Measurements from ENCODE around the gene LCN2. TPM values are rescaled to one million over a fixed set of nuclear protein-coding genes. Genes with fewer than 3 reads are reported as not detected.
"Not testable (repeated sequence)": the region's sequence is repeated elsewhere in the genome, so short reads cannot be mapped to it uniquely, and the experiment has no call there.

The LCN2 gene
- total RNA-seq, 2 experiments from 2014 or later: not detected

GRCh38 chr9:128107468-128108268, 41.6 kb upstream of the LCN2 start:
- H3K4me1 Mint-ChIP-seq: peaks cover 18% of the 10 kb centered on the region
- H3K9me3 Mint-ChIP-seq: no peaks in the 10 kb centered on the region
- peaks cover 16% of the 10 kb centered on the region for H3K36me3 Mint-ChIP-seq
- no peak overlapping the region for H3K27ac Mint-ChIP-seq
- no peak for ATAC-seq (ENCODE audit: low read depth)
- POLR2A ChIA-PET: no interaction called here
- H3K27me3 Mint-ChIP-seq: no peaks in the 10 kb centered on the region
- no peak for DNase-seq
- H3K4me3 Mint-ChIP-seq: no peak overlapping the region

- POLR2A ChIA-PET: interaction anchor here (0.6 kb wide), 1 partner anchor 127 kb away, joined by 3 read pairs; no protein-coding TSS in a partner anchor
- Mint-ChIP-seq H3K27ac (no peak overlapping the region), H3K4me3 (no peak overlapping the region), H3K9me3 (no peaks in the 10 kb centered on the region), H3K4me1 (peaks cover 12% of the 10 kb centered on the region), H3K36me3 (peaks cover 13% of the 10 kb centered on the region), H3K27me3 (no peaks in the 10 kb centered on the region)
- ATAC-seq (ENCODE audit: low read depth) (no peak), DNase-seq (no peak)
These were observed 40.8 kb upstream of the LCN2 start for GRCh38 chr9:128108269-128109049.

- Mint-ChIP-seq H3K4me1 (peaks cover 6% of the 10 kb centered on the region), H3K27ac (no peak overlapping the region), H3K4me3 (no peak overlapping the region), H3K27me3 (no peaks in the 10 kb centered on the region), H3K9me3 (no peaks in the 10 kb centered on the region), H3K36me3 (peaks cover 13% of the 10 kb centered on the region)
- DNase-seq (no peak), ATAC-seq (ENCODE audit: low read depth) (no peak)
- POLR2A ChIA-PET: interaction anchor here (0.6 to 0.9 kb wide), 2 partner anchors 41 to 128 kb away, joined by 3 read pairs; partner anchors contain the start of gene SLC25A25
These were observed 40.1 kb upstream of the LCN2 start for GRCh38 chr9:128109050-128109709.

DNA sequence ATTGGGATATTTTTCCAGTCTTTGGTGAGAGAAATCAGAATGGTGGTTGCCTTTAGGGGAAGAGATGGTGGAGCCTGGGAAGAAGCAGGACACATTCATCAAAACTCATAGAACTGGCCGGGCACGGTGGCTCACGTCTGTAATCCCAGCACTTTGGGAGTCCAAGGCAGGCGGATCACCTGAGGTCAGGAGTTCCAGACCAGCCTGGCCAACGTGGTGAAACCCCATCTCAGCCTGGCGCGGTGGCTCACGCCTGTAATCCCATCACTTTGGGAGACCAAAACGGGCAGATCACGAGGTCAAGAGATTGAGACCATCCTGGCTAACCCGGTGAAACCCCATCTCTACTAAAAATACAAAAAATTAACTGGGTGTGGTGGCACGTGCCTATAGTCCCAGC, 37.5 kb upstream of the LCN2 start:
- H3K4me1 Mint-ChIP-seq; DNase-seq; H3K4me3 Mint-ChIP-seq; H3K36me3 Mint-ChIP-seq; H3K27me3 Mint-ChIP-seq; H3K9me3 Mint-ChIP-seq; ATAC-seq (ENCODE audit: low read depth): not testable (repeated sequence)
- H3K27ac Mint-ChIP-seq: peak overlapping the region; percentile 34
- POLR2A ChIA-PET: interaction anchor here (0.7 kb wide), 1 partner anchor 168 kb away, joined by 3 read pairs; no protein-coding TSS in a partner anchor

DNA sequence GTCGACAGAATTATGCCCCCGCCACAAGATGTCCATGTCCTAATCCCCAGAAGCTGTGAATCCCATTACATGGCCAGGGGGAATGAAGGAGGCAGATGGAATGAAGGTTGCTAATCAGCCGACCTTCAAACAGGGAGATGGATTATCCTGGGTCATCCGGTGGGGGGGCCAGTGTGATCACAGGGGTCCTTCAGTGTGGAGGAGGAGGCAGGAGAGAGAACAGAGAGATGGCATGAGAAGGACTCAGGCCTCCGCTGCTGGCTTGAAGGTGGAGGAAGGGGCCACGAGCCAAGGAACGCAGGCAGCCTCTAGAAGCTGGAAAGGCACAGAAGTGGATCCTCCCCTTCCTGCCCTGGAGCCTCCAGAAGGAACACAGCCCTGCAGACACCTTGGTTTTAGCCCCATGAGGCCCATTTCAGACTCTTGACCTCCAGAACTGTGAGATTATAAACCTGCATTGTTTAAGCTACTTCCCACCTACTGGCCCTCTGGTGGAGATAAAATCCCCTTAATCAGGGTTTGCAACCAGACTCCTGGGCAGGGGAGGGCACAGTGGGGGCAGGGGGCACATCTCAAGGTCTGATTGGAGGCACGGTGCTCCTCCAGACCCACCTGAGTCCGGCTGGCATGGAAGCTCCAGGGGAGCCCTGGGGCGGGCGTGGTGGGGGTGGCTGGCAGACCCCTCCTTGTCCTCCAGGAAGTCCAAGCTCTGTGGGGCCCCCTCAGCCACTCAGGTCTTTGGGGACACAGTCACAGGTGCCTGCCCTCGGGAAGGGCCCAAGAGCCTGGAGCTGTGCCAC, 35.5 kb upstream of the LCN2 start:
- Mint-ChIP-seq H3K27me3 (no peaks in the 10 kb centered on the region), H3K36me3 (peaks cover 6% of the 10 kb centered on the region), H3K4me1 (peaks cover 8% of the 10 kb centered on the region), H3K27ac (no peak overlapping the region), H3K4me3 (no peak overlapping the region), H3K9me3 (no peaks in the 10 kb centered on the region)
- DNase-seq (no peak), ATAC-seq (ENCODE audit: low read depth) (no peak)
- POLR2A ChIA-PET: no interaction called here

- no peaks in the 10 kb centered on the region for H3K9me3 Mint-ChIP-seq
- no peak overlapping the region for H3K27ac Mint-ChIP-seq
- H3K4me1 Mint-ChIP-seq: peaks cover 8% of the 10 kb centered on the region
- ATAC-seq (ENCODE audit: low read depth) (no peak), DNase-seq (no peak)
- H3K27me3 Mint-ChIP-seq: no peaks in the 10 kb centered on the region
- POLR2A ChIA-PET: no interaction called here
- no peak overlapping the region for H3K4me3 Mint-ChIP-seq
- peaks cover 6% of the 10 kb centered on the region for H3K36me3 Mint-ChIP-seq
These were observed 34.7 kb upstream of the LCN2 start for GRCh38 chr9:128114326-128115186.

- H3K27me3 Mint-ChIP-seq: no peaks in the 10 kb centered on the region
- H3K9me3 Mint-ChIP-seq: no peaks in the 10 kb centered on the region
- no peak overlapping the region for H3K27ac Mint-ChIP-seq
- peaks cover 8% of the 10 kb centered on the region for H3K4me1 Mint-ChIP-seq
- POLR2A ChIA-PET: no interaction called here
- DNase-seq (no peak), ATAC-seq (ENCODE audit: low read depth) (no peak)
- H3K4me3 Mint-ChIP-seq: no peak overlapping the region
- H3K36me3 Mint-ChIP-seq: peaks cover 6% of the 10 kb centered on the region
These were observed 33.8 kb upstream of the LCN2 start for GRCh38 chr9:128115187-128116103.

- POLR2A ChIA-PET: no interaction called here
- DNase-seq (no peak), ATAC-seq (ENCODE audit: low read depth) (no peak)
- H3K27me3 Mint-ChIP-seq: no peaks in the 10 kb centered on the region
- H3K9me3 Mint-ChIP-seq: no peaks in the 10 kb centered on the region
- no peak overlapping the region for H3K27ac Mint-ChIP-seq
- H3K4me3 Mint-ChIP-seq: no peak overlapping the region
- H3K4me1 Mint-ChIP-seq: peaks cover 8% of the 10 kb centered on the region
- H3K36me3 Mint-ChIP-seq: peaks cover 6% of the 10 kb centered on the region
These were observed 32.9 kb upstream of the LCN2 start for GRCh38 chr9:128116104-128117083.

DNA sequence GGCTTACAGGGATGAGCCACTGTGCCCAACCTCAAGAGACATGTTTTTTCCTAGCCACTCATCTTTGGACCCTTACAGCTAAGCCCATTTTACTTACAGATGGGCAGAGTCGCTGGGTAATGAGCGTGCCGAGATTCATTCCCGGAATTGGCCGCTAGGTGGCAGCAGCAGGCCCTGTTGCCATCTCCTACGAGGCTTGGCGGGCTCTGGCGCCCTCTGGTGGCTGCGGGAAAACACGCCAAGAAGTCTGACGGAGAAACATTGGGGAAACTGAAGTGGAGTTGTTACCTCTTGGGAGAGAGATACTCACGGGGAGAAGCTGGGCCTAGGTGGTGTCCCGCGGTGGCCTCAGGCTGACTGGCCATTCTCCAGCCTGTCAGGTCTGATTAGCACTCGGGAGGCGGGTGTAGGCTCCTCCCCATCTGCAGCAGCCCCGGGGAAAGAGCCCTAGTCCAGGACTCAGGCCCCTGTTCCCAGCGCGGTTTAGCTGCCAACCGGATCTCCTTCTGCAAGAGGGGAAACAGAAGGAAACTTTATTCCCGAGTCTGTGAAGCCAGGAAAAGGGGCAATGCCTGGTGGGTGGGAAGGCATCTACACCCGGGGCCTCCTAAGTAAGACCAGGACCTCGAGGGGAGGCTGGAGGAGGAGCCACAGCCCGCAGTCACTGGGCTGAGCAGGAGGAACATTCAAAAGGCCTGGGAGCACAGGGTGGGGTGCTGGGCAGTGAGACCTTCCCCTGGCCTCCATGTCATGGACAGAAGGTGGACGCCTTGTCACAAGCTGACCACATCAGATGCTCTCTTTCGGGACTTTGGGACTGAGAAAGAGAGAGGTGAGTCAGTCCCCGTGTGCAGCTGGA, 31.4 kb upstream of the LCN2 start:
- H3K27me3 Mint-ChIP-seq: no peaks in the 10 kb centered on the region
- ATAC-seq (ENCODE audit: low read depth) (peak; percentile 82), DNase-seq (peak; percentile 99)
- H3K4me1 Mint-ChIP-seq: peaks cover 8% of the 10 kb centered on the region
- no peak overlapping the region for H3K4me3 Mint-ChIP-seq
- H3K9me3 Mint-ChIP-seq: no peaks in the 10 kb centered on the region
- H3K36me3 Mint-ChIP-seq: peaks cover 3% of the 10 kb centered on the region
- POLR2A ChIA-PET: interaction anchor here (0.8 to 1.7 kb wide), 2 partner anchors 10 to 56 kb away, joined by 3 to 7 read pairs; no protein-coding TSS in a partner anchor
- peak overlapping the region; percentile 21 for H3K27ac Mint-ChIP-seq

- H3K27me3 Mint-ChIP-seq: no peaks in the 10 kb centered on the region
- POLR2A ChIA-PET: interaction anchor here (1.7 kb wide), 1 partner anchor 10 kb away, joined by 7 read pairs; no protein-coding TSS in a partner anchor
- H3K4me3 Mint-ChIP-seq: no peak overlapping the region
- H3K36me3 Mint-ChIP-seq: peaks cover 3% of the 10 kb centered on the region
- no peaks in the 10 kb centered on the region for H3K9me3 Mint-ChIP-seq
- no peak for ATAC-seq (ENCODE audit: low read depth)
- DNase-seq: no peak
- peaks cover 8% of the 10 kb centered on the region for H3K4me1 Mint-ChIP-seq
- no peak overlapping the region for H3K27ac Mint-ChIP-seq
These were observed 30.8 kb upstream of the LCN2 start for GRCh38 chr9:128118472-128118857.

Data from activated naive CD8-positive, alpha-beta T cell treated with anti-CD3 and anti-CD28 coated beads, Interleukin-2, amount 10 ng/mL, durations not matched to agents 7 days and 5 days (primary cell).